ENCODE measurements around the gene ANKRD9. TPM values are rescaled to one million over a fixed set of nuclear protein-coding genes. Genes with fewer than 3 reads are reported as not detected.
A peak's percentile ranks its signal among the peaks of the same experiment; 100 is the strongest.

Gene ANKRD9
- total and polyA plus RNA-seq, 7 donors: 9.6 to 36.0 (median 16.4) TPM

DNA sequence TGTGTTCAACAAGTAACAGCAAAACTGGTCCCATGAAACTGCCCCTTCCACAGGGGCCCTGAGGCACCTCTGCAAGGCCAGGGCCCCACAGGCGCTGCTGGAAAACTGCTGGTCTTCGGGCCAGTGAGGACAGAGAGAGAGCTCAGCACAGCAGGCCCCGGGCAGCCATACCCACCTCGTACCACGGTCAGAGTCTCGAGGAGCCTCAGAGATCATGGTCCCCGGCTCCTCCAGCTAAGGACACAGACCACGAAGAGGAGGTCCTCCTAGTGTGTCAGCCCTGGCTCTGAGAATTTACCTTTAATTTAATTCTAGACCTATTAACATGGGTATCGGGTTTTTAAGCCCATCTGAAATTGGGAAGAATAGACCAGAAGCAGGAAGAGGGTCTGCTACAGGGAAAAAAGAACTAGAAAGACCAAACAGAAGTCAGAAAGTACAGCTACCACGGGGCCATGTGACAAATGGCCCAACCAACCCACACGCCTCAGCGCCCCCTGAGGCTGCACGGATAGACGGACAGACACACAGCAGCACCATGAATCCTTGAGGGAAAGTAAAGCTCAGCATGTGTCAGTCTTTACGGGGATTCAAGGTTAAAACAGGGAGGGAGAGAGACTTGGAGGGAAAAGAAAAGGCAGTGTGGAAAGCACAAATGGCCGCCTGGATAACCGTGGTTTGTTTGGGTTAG lies 22.9 kb downstream of the ANKRD9 start:
- no peak overlapping the region for H3K27ac ChIP-seq
- WGBS, 2 donors: 88 to 89% methylated on average over 17 of the region's 17 CpGs
- no peaks in the 10 kb centered on the region for H3K27me3 ChIP-seq
- TF ChIP-seq POLR2A (IDR thresholded peaks at IDR 0.05): no peak
- TF ChIP-seq CTCF (IDR thresholded peaks at IDR 0.05): no peak
- TF ChIP-seq EP300 (IDR thresholded peaks at IDR 0.05): no peak
- no peak for TF ChIP-seq POLR2AphosphoS5 (IDR thresholded peaks at IDR 0.05)
- peaks cover 0 to 4% (median 0%) of the 10 kb centered on the region in 4 donors for H3K36me3 ChIP-seq
- peak; percentile 44 for DNase-seq
- intact Hi-C loops (cut with DNase I): no loop called here
- H3K9me3 ChIP-seq: no peaks in the 10 kb centered on the region
- H3K4me1 ChIP-seq: peaks cover 0 to 10% (median 0%) of the 10 kb centered on the region in 4 donors
- no peak overlapping the region for H3K4me3 ChIP-seq

DNA sequence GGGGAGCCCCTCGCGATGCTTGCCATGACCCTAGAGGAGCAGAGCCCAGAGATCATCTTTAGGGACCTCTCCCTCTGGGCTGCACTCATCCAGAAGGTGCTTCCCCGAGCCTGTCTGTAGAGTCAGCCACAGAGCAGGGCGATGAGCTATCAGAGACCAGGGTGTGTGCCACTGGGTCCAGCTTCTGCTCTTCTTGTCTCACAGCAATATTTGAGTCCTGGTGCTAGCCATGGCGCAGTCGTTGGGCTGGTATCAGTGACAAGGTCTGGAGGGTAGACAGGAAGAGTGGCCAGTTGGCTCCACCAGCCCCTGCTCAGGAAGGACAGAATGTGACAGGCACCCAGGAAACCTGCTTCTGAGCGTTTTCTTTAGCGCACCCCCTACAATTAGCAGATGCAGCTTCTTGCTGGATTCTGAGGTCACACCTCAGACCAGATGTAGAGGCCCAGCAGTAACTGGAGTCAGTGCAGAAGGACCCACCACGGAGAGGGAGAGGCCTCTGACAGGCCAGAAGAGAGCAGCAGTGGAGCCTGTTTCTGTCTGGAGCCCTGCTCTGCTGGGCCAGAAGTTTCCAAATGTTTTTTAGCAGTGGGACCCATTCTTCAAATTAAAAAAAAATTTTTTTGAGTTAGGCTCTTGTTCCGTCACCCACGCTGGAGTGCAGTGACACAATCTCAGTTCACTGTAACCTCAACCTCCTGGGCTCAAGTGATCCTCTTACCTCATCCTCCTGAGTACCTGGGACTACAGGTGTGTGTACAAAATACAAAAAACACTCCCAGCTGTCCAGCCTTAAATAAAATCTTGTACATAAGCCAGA lies 23.7 kb downstream of the ANKRD9 start:
- peak; percentile 34 for DNase-seq
- 87 to 95% methylated on average over 11 of the region's 11 CpGs for WGBS, 2 donors
- peaks cover 0 to 10% (median 0%) of the 10 kb centered on the region in 4 donors for H3K4me1 ChIP-seq
- intact Hi-C loops (cut with DNase I): no loop called here
- peaks cover 0 to 4% (median 0%) of the 10 kb centered on the region in 4 donors for H3K36me3 ChIP-seq
- no peaks in the 10 kb centered on the region for H3K9me3 ChIP-seq
- no peaks in the 10 kb centered on the region for H3K27me3 ChIP-seq
- no peak overlapping the region for H3K4me3 ChIP-seq
- H3K27ac ChIP-seq: no peak overlapping the region
- TF ChIP-seq POLR2A (IDR thresholded peaks at IDR 0.05) (no peak), CTCF (IDR thresholded peaks at IDR 0.05) (no peak), EP300 (IDR thresholded peaks at IDR 0.05) (no peak), POLR2AphosphoS5 (IDR thresholded peaks at IDR 0.05) (no peak)

DNA sequence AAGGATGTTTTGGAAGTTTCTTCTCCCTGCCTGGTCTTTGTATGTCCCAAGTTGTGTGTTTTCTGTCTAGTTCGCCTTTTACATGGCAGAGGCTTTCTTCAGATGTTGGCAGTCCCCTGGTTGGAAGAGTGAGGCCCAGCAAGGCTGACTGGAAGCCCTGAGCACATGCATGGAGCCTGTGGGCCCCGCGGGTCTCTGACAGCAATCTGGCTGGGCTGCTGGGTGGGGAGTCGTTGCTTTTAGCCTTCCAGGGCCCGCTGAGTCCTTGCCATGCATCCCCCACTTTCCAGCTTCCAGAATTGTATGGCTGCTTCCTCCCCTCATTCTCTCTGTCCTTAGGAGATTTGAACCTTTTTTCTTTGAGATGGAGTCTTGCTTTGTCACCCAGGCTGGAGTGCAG lies 25.3 kb downstream of the ANKRD9 start:
- no peaks in the 10 kb centered on the region for H3K27me3 ChIP-seq
- H3K4me1 ChIP-seq: peaks cover 0 to 6% (median 5%) of the 10 kb centered on the region in 4 donors
- peaks cover 0 to 4% (median 0%) of the 10 kb centered on the region in 4 donors for H3K36me3 ChIP-seq
- no peak overlapping the region for H3K4me3 ChIP-seq
- intact Hi-C loops (cut with DNase I): no loop called here
- H3K27ac ChIP-seq: no peak overlapping the region
- H3K9me3 ChIP-seq: no peaks in the 10 kb centered on the region
- WGBS, 2 donors: 85 to 86% methylated on average over 5 of the region's 5 CpGs
- peak; percentile 12 for DNase-seq
- TF ChIP-seq POLR2A (IDR thresholded peaks at IDR 0.05) (no peak), POLR2AphosphoS5 (IDR thresholded peaks at IDR 0.05) (no peak), CTCF (IDR thresholded peaks at IDR 0.05) (no peak)

GRCh38 chr14:102481791-102482238 lies 27.8 kb downstream of the ANKRD9 start:
- Histone ChIP-seq H3K4me3 (no peak overlapping the region), H3K9me3 (no peaks in the 10 kb centered on the region), H3K36me3 (peaks cover 0 to 4% (median 0%) of the 10 kb centered on the region in 4 donors), H3K4me1 (peaks cover 0 to 8% (median 6%) of the 10 kb centered on the region in 4 donors), H3K27ac (no peak overlapping the region), H3K27me3 (no peaks in the 10 kb centered on the region)
- TF ChIP-seq CTCF (IDR thresholded peaks at IDR 0.05) (no peak), POLR2A (IDR thresholded peaks at IDR 0.05) (no peak), EP300 (IDR thresholded peaks at IDR 0.05) (no peak), POLR2AphosphoS5 (IDR thresholded peaks at IDR 0.05) (no peak)
- intact Hi-C loops (cut with DNase I): no loop called here
- DNase-seq: peak; percentile 46
- WGBS, 2 donors: 42 to 75% methylated on average over 8 of the region's 8 CpGs

Data from sigmoid colon (tissue), 7 donors.